Liver (tissue), 9 donors: Measurements from ENCODE around the gene CLCN7. TPM values are rescaled to one million over a fixed set of nuclear protein-coding genes. Genes with fewer than 3 reads are reported as not detected.

Experiments used
- DNase-seq: peaks from one replicate; pipeline ENCODE4 v3.0.0-alpha.2; 2017; ENCODE audit warnings: low spot score
- H3K27ac ChIP-seq, 2 donors: one replicate each; pipeline ENCODE4 v1.7.0; 2013; ENCODE audit warnings: inconsistent platforms in 2 of 2, low read length in 2 of 2, control low read depth in 1 of 2, low read depth in 1 of 2, mild to moderate bottlenecking in 1 of 2
- H3K27me3 ChIP-seq, 4 donors: one replicate each; pipeline versions ENCODE4 v1.6.1 to v1.7.0; 2013; ENCODE audit warnings: low read length in 3 of 4, inconsistent platforms in 1 of 4, mild to moderate bottlenecking in 1 of 4, moderate library complexity in 1 of 4; ENCODE audit not compliant: control insufficient read depth in 4 of 4, insufficient read depth in 4 of 4
- H3K36me3 ChIP-seq, 4 donors: one replicate each; pipeline versions ENCODE4 v1.6.1 to v1.7.0; 2013; ENCODE audit warnings: low read length in 3 of 4, mild to moderate bottlenecking in 3 of 4, low read depth in 1 of 4, moderate library complexity in 1 of 4; ENCODE audit not compliant: control insufficient read depth in 4 of 4, insufficient read depth in 3 of 4
- H3K4me1 ChIP-seq, 4 donors: one replicate each; pipeline versions ENCODE4 v1.6.1 to v1.7.0; 2013; ENCODE audit warnings: low read length in 3 of 4, mild to moderate bottlenecking in 3 of 4, moderate library complexity in 1 of 4; ENCODE audit not compliant: control insufficient read depth in 4 of 4, insufficient read depth in 4 of 4
- H3K4me3 ChIP-seq, 3 donors: one replicate each; pipeline versions ENCODE4 v1.6.1 to v1.7.0; 2013; ENCODE audit warnings: low read length in 3 of 3, control low read depth in 1 of 3, low read depth in 1 of 3, mild to moderate bottlenecking in 1 of 3
- H3K9ac ChIP-seq, 2 donors: one replicate each; pipeline ENCODE4 v1.7.0; 2013; ENCODE audit warnings: low read length in 2 of 2, mild to moderate bottlenecking in 2 of 2, moderate library complexity in 2 of 2, control low read depth in 1 of 2, low read depth in 1 of 2
- H3K9me3 ChIP-seq, 4 donors: one replicate each; pipeline versions ENCODE4 v1.6.1 to v1.7.0; 2013; ENCODE audit warnings: low read length in 3 of 4; ENCODE audit not compliant: control insufficient read depth in 4 of 4
- ATF3 ChIP-seq: IDR thresholded peaks from 2 replicates; pipeline ENCODE4 v1.6.1; 2016; ENCODE audit warnings: antibody characterized with exemption
- CTCF ChIP-seq: fragments of 150-350 bp; IDR thresholded peaks from 2 replicates; pipeline ENCODE4 v1.5.1; 2017; ENCODE audit warnings: improper control_type of control experiment, low read depth, low read length; ENCODE audit not compliant: missing input control
- EGR1 ChIP-seq, 2 donors: IDR thresholded peaks; 2 replicates each; pipeline ENCODE4 v1.6.1; 2016 to 2018; ENCODE audit warnings: antibody characterized with exemption in 2 of 2, low read depth in 2 of 2
- FOXA2 ChIP-seq: IDR thresholded peaks from 2 replicates; pipeline ENCODE4 v1.6.1; 2016; ENCODE audit warnings: antibody characterized with exemption
- GABPA ChIP-seq, 2 donors: IDR thresholded peaks in 1 of 2; conservative IDR thresholded peaks in 1 of 2; 2 replicates each; pipeline ENCODE4 v1.6.1; 2016; ENCODE audit warnings: antibody characterized with exemption in 2 of 2, mild to moderate bottlenecking in 1 of 2, moderate library complexity in 1 of 2
- HNF4A ChIP-seq, 2 donors: conservative IDR thresholded peaks; 2 replicates each; pipeline ENCODE4 v1.6.1; 2016; ENCODE audit warnings: antibody characterized with exemption in 2 of 2, mild to moderate bottlenecking in 2 of 2
- HNF4G ChIP-seq: IDR thresholded peaks from 2 replicates; pipeline ENCODE4 v1.6.1; 2016; ENCODE audit warnings: antibody characterized with exemption
- JUND ChIP-seq, 2 donors: IDR thresholded peaks; 2 replicates each; pipeline ENCODE4 v1.6.1; 2016; ENCODE audit warnings: antibody characterized with exemption in 2 of 2
- MAX ChIP-seq: IDR thresholded peaks from 2 replicates; pipeline ENCODE4 v1.6.1; 2016; ENCODE audit warnings: antibody characterized with exemption
- NR2F2 ChIP-seq: IDR thresholded peaks from 2 replicates; pipeline ENCODE4 v1.6.1; 2016; ENCODE audit warnings: antibody characterized with exemption
- RAD21 ChIP-seq, 2 donors: IDR thresholded peaks; 2 replicates each; pipeline ENCODE4 v1.6.1; 2016; ENCODE audit warnings: antibody characterized with exemption in 2 of 2, mild to moderate bottlenecking in 2 of 2
- REST ChIP-seq: IDR thresholded peaks from 2 replicates; pipeline ENCODE4 v1.6.1; 2016; ENCODE audit warnings: antibody characterized with exemption, mild to moderate bottlenecking
- SP1 ChIP-seq: IDR thresholded peaks from 2 replicates; pipeline ENCODE4 v1.6.1; 2018; ENCODE audit warnings: antibody characterized with exemption, mild to moderate bottlenecking
- TAF1 ChIP-seq: conservative IDR thresholded peaks from 2 replicates; pipeline ENCODE4 v1.6.1; 2016; ENCODE audit warnings: antibody characterized with exemption, mild to moderate bottlenecking
- YY1 ChIP-seq: IDR thresholded peaks from 2 replicates; pipeline ENCODE4 v1.6.1; 2016; ENCODE audit warnings: antibody characterized with exemption, mild to moderate bottlenecking
- ZBTB33 ChIP-seq: IDR thresholded peaks from 2 replicates; pipeline ENCODE4 v1.6.1; 2016; ENCODE audit warnings: antibody characterized with exemption
- WGBS: extraction: QIAGEN DNeasy Blood & Tissue Kit; methylation state at CpG from one replicate; pipeline ENCODE4 v1.1.7; 2013; 5-methylcytosine and 5-hydroxymethylcytosine counted together
- polyA plus RNA-seq, 2 donors: library from polyadenylated mRNA; stranded (reverse) in 1 of 2; unstranded in 1 of 2; fragments of 200-250 nt in 1 of 2; fragments of >200 nt in 1 of 2; fragmentation: Nextera tagmentation in 1 of 2; extraction: Ambion mirVana in 1 of 2; gene quantifications; one replicate each; pipeline versions ENCODE4 v1.2.1 to v1.2.3, GENCODE V29; 2013 to 2015
- total RNA-seq, 2 donors: library from RNA; depleted of rRNA; stranded (reverse); fragments of >200 nt; gene quantifications; one replicate each; pipeline ENCODE4 v1.2.3, GENCODE V29; 2014
- donor health status: healthy.
- donor health status: healthy.
- donor health status: healthy.
- donor health status: healthy.
- donor health status: healthy.

The CLCN7 gene
- total and polyA plus RNA-seq, 4 donors = 13.9 to 36.2 (median 30.2) TPM

GRCh38 chr16:1461146-1461545 is 13.7 kb downstream of the CLCN7 start:
- DNase-seq = no peak
- 92% methylated on average over 24 of the region's 24 CpGs for WGBS
- Histone ChIP-seq H3K4me1 (no peaks in the 10 kb centered on the region), H3K27ac (no peak overlapping the region), H3K9me3 (no peaks in the 10 kb centered on the region), H3K36me3 (peaks cover 0 to 28% (median 7%) of the 10 kb centered on the region in 4 donors), H3K4me3 (no peak overlapping the region), H3K27me3 (no peaks in the 10 kb centered on the region), H3K9ac (no peak overlapping the region)
- no peak for TF ChIP-seq GABPA (IDR thresholded peaks at IDR 0.05 in 1 of 2, conservative IDR thresholded peaks at IDR 0.05 in 1 of 2)
- TF ChIP-seq ZBTB33 = no peak
- TF ChIP-seq JUND (IDR thresholded peaks at IDR 0.05) = no peak
- TF ChIP-seq MAX = no peak
- no peak for TF ChIP-seq SP1
- TF ChIP-seq TAF1 = no peak
- TF ChIP-seq FOXA2 = no peak
- TF ChIP-seq REST = no peak
- TF ChIP-seq CTCF = no peak
- no peak for TF ChIP-seq EGR1 (IDR thresholded peaks at IDR 0.05; ENCODE audit: low read depth in 2 of 2)
- no peak for TF ChIP-seq NR2F2

- WGBS = 93% methylated on average over 30 of the region's 30 CpGs
- Histone ChIP-seq H3K4me3 (no peak overlapping the region), H3K36me3 (peaks cover 0 to 31% (median 7%) of the 10 kb centered on the region in 4 donors), H3K4me1 (no peaks in the 10 kb centered on the region), H3K9me3 (no peaks in the 10 kb centered on the region), H3K27ac (no peak overlapping the region), H3K27me3 (no peaks in the 10 kb centered on the region), H3K9ac (no peak overlapping the region)
- DNase-seq = no peak
- TF ChIP-seq NR2F2 (no peak), CTCF (no peak), RAD21 (IDR thresholded peaks at IDR 0.05) (no peak), MAX (no peak), ATF3 (no peak), REST (no peak), TAF1 (no peak), HNF4A (conservative IDR thresholded peaks at IDR 0.05) (no peak), JUND (IDR thresholded peaks at IDR 0.05) (no peak), YY1 (no peak), GABPA (IDR thresholded peaks at IDR 0.05 in 1 of 2, conservative IDR thresholded peaks at IDR 0.05 in 1 of 2) (no peak), HNF4G (no peak), FOXA2 (no peak)
These were observed 14.2 kb downstream of the CLCN7 start for GRCh38 chr16:1460602-1461138.
